Lower lobe of right lung (tissue), 2 donors: ENCODE measurements around the gene C2orf76. TPM values are rescaled to one million over a fixed set of nuclear protein-coding genes. Genes with fewer than 3 reads are reported as not detected.

Experiments used
- ATAC-seq, 2 donors: fragments of 200-7000 bp; cut with Tn5 transposase; one replicate each; pipeline ENCODE4 v1.9.1; 2020 to 2022; ENCODE audit warnings: mild to moderate bottlenecking in 2 of 2, moderate library complexity in 2 of 2
- DNase-seq: peaks from one replicate; pipeline ENCODE4 v3.0.0-alpha.2; 2020
- H3K27ac ChIP-seq: fragments of 200-600 bp; one replicate; pipeline ENCODE4 v1.8.0; 2022
- H3K27me3 ChIP-seq: fragments of 200-600 bp; one replicate; pipeline ENCODE4 v1.8.0; 2022; ENCODE audit warnings: low read depth
- H3K36me3 ChIP-seq: fragments of 200-600 bp; one replicate; pipeline ENCODE4 v1.8.0; 2022; ENCODE audit warnings: mild to moderate bottlenecking
- H3K4me1 ChIP-seq: fragments of 200-600 bp; one replicate; pipeline ENCODE4 v1.8.0; 2022
- H3K4me3 ChIP-seq: fragments of 200-600 bp; one replicate; pipeline ENCODE4 v1.8.0; 2022; ENCODE audit warnings: mild to moderate bottlenecking
- H3K9me3 ChIP-seq: fragments of 200-600 bp; one replicate; pipeline ENCODE4 v1.8.0; 2022
- intact Hi-C: fragments of 100-400 bp; cut with DNase I; formaldehyde crosslinking; loops from one replicate; pipeline ENCODE4 v1.11.0; 2022
- total RNA-seq: library from RNA; stranded (reverse); fragmentation: NEBNext Ultra II Directional; extraction: Animal tissue kit (Norgen Biotek cat#: 25700); gene quantifications from one replicate; pipeline ENCODE4 v1.2.1, GENCODE V29; 2021
- TF ChIP-seq, protein P1 (sequence below): fragments of 200-600 bp; IDR thresholded peaks from one replicate; pipeline ENCODE4 v1.8.0; 2022; ENCODE audit warnings: antibody characterized with exemption, mild to moderate bottlenecking
- donor health status: DM: no; HTN: yes; CAD: no; lungs with severe emphysema.

C2orf76 gene
- total RNA-seq, 1 donor from 2014 or later = 11.6 TPM

DNA sequence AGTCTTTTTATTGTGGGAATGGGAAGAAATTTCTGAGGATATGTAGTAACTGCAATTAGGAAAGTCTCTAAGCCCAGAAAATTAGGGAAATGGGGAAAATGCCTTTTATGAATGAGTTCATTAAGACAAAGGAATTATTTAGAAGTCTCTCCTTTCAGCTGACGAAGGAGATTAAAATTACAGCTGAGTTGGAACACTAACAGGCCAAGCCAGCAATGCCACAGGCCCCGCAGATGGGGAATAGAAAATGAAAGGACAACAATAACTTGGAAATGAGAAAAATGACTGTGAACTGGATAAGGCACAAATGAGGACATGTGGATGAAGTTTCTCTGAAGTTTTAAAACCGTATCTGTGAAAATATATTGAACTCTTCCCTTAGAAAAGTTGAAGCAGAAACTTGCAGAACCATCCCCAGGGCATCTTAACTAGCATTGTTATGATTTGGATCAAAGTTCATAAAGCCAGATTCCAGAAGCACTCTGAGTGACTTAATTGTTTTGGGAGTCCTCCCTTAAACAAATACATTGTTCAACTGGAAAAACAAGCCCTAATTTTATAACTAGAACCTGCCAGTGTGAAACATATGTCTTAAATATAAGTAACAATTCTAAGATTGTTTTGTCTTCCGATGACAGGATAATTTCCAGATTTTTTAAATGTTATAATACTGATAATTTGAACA is 51.3 kb downstream of the C2orf76 start:
- no peak for ATAC-seq
- Histone ChIP-seq H3K4me1 (no peaks in the 10 kb centered on the region), H3K36me3 (no peaks in the 10 kb centered on the region), H3K9me3 (no peaks in the 10 kb centered on the region), H3K27ac (no peak overlapping the region), H3K27me3 (no peaks in the 10 kb centered on the region), H3K4me3 (no peak overlapping the region)
- intact Hi-C loops = no loop called here
- DNase-seq = no peak
- TF ChIP-seq, protein P1, sequence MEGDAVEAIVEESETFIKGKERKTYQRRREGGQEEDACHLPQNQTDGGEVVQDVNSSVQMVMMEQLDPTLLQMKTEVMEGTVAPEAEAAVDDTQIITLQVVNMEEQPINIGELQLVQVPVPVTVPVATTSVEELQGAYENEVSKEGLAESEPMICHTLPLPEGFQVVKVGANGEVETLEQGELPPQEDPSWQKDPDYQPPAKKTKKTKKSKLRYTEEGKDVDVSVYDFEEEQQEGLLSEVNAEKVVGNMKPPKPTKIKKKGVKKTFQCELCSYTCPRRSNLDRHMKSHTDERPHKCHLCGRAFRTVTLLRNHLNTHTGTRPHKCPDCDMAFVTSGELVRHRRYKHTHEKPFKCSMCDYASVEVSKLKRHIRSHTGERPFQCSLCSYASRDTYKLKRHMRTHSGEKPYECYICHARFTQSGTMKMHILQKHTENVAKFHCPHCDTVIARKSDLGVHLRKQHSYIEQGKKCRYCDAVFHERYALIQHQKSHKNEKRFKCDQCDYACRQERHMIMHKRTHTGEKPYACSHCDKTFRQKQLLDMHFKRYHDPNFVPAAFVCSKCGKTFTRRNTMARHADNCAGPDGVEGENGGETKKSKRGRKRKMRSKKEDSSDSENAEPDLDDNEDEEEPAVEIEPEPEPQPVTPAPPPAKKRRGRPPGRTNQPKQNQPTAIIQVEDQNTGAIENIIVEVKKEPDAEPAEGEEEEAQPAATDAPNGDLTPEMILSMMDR = no peak

DNA sequence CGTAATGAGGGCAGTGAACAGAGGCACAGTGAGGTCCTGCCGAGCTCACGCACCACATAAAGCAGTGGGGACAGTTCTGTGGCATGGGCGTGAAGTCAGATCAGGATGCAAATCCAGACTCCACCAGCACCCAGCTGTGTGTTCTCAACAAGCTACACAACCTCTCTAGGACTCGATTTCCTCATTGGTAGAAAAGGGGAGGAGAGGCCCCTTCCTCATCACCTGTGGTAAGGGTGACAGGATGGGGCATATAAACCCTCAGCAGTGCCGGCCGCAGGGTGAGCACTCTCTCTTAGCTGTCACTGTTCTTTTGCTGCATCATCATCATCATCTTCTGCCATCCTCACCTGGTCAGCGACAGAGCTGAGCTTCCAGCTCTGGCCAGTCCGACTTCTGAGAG is 54.8 kb downstream of the C2orf76 start:
- Histone ChIP-seq H3K27me3 (no peaks in the 10 kb centered on the region), H3K9me3 (no peaks in the 10 kb centered on the region), H3K36me3 (no peaks in the 10 kb centered on the region), H3K4me1 (no peaks in the 10 kb centered on the region), H3K4me3 (no peak overlapping the region), H3K27ac (no peak overlapping the region)
- DNase-seq (no peak), ATAC-seq (no peak)
- intact Hi-C loops = no loop called here
- TF ChIP-seq, protein P1 = no peak

DNA sequence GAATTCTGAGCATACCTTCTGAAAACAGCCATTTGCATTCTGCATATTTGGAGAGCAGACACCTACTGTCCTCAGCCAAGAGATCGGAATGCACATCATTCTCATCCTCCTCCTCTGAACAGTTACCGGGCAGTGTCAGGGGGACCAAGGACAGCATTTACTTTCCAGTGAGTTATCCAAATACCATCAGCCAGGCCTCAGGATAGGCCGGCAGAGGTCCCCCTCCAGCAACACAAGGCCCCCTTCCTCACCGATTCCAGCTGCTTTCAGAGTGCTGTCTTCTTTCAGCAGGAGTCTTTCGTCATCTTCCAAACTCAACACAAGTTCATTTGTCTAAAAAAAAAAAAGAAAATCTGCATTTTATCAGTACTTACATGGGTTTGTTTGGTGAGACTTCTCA is 55.3 kb downstream of the C2orf76 start:
- TF ChIP-seq, protein P1 = no peak
- Histone ChIP-seq H3K9me3 (no peaks in the 10 kb centered on the region), H3K4me1 (no peaks in the 10 kb centered on the region), H3K36me3 (no peaks in the 10 kb centered on the region), H3K4me3 (no peak overlapping the region), H3K27me3 (no peaks in the 10 kb centered on the region), H3K27ac (no peak overlapping the region)
- intact Hi-C loops = no loop called here
- DNase-seq (no peak), ATAC-seq (no peak)

DNA sequence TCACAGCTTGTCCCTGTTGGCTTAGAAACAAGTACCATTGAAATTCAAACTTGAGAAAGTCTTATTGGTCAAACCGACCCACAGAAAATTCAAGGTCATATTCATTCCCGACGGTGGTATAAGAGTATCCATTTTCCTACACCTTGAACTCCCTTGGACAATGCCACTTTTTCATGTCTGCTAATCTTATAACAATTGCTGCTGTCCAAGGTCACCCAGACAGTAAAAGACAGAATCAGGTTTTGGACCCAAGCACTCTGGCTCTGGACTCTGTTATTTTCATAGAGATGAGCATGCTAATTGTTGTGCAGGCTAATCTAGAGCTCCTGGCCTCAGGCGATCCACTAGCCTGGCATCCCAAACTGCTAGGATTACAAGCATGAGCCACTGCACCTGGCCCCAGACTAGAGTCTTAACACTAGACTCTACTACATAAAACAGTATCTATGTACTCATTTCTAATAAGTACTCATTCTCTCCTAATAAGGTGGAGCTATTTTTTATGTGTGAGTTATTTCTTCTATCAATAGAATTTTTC is 57.8 kb downstream of the C2orf76 start:
- H3K36me3 ChIP-seq = no peaks in the 10 kb centered on the region
- no peaks in the 10 kb centered on the region for H3K27me3 ChIP-seq
- no peak for DNase-seq
- intact Hi-C loops = no loop called here
- no peak for ATAC-seq
- TF ChIP-seq, protein P1 = no peak
- H3K9me3 ChIP-seq = no peaks in the 10 kb centered on the region
- H3K4me1 ChIP-seq = no peaks in the 10 kb centered on the region
- H3K27ac ChIP-seq = no peak overlapping the region
- H3K4me3 ChIP-seq = no peak overlapping the region

DNA sequence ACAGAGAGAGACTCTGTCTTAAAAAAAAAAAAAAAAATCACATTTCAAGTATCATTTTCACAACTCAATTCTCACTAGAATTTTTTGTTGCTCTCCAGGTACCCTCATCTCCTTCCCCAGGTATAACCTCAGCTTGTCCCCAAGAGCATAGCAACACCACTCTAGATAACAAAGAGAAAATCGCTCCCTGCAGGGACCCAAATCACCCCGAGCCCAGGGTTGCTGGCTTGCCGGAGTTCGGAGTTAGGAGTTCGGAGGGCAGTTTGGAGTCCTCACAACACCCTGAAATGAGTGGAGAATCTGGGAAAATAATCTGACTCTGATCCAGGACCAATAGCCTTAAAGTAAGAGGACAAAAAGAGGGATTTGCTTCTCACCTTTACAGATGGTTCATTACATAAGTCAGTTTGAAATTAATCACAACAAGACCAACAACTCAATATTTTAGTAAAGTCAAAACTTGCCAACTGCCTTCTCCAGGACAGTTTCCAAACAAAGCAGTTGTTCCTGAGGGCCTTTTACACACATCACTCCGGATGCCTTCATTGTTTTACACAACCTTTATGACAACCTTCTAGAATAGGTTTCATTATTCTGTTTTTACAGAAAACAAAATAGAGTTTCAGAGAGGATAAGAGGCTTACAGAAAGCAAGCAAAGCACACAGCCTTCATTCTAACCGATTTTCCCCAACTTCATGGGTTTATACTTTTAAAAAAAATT is 59.1 kb downstream of the C2orf76 start:
- no peak for ATAC-seq
- Histone ChIP-seq H3K27ac (no peak overlapping the region), H3K27me3 (no peaks in the 10 kb centered on the region), H3K36me3 (no peaks in the 10 kb centered on the region), H3K4me3 (no peak overlapping the region), H3K9me3 (no peaks in the 10 kb centered on the region), H3K4me1 (no peaks in the 10 kb centered on the region)
- TF ChIP-seq, protein P1 = no peak
- intact Hi-C loops = no loop called here
- DNase-seq = no peak
